GM12878 (cell line): ENCODE measurements around the gene OR2AP1. TPM values are rescaled to one million over a fixed set of nuclear protein-coding genes. Genes with fewer than 3 reads are reported as not detected.

Experiments
- ATAC-seq: fragments of 200-7000 bp; cut with Tn5 transposase; 3 replicates; pipeline ENCODE4 v1.9.1; 2020; ENCODE audit warnings: mild to moderate bottlenecking, moderate library complexity
- BruUV-seq: library from RNA; stranded (reverse); fragments of 400-500 nt; replicated peaks from 2 replicates; lab custom pipeline; 2021; lab: Mats Ljungman, UMichigan
- CTCF ChIA-PET: fragments of 300-600 bp; sonication (Branson Sonifier 250); formaldehyde crosslinking; extraction: SDS; loops from one replicate; lab custom pipeline; 2021; ENCODE audit warnings: inconsistent platforms; lab: Yijun Ruan, JAX
- POLR2A ChIA-PET: fragments of 350-600 bp; formaldehyde crosslinking; extraction: SDS; loops from one replicate; lab custom pipeline; 2021; ENCODE audit warnings: inconsistent platforms; lab: Charles Lee
- RAD21 ChIA-PET: fragments of 300-600 bp; sonication (Branson Sonifier 250); formaldehyde crosslinking; loops from one replicate; lab custom pipeline; 2023; ENCODE audit warnings: antibody characterized with exemption; ENCODE audit not compliant: unreplicated experiment; lab: Charles Lee
- SMC1A ChIA-PET: fragments of 300-600 bp; sonication (Branson Sonifier 250); formaldehyde crosslinking; loops from one replicate; lab custom pipeline; 2023; ENCODE audit not compliant: unreplicated experiment, uncharacterized antibody; lab: Charles Lee
- DNase-seq: peaks from one replicate; pipeline ENCODE4 v3.0.0-alpha.2; 2011; ENCODE audit warnings: low read depth, low spot score
- FAIRE-seq: peaks from 3 replicates; lab custom pipeline; 2011; peaks lifted over from hg19 to GRCh38; lab: Jason Lieb, UNC
- H2AFZ ChIP-seq: 2 replicates; pipeline ENCODE4 v1.6.0; 2011; ENCODE audit warnings: low read depth, low read length, control low read depth; ENCODE audit not compliant: control insufficient read depth
- H3K27ac ChIP-seq: 2 replicates; pipeline ENCODE4 v1.5.1; 2011; ENCODE audit warnings: control low read depth; ENCODE audit not compliant: control insufficient read depth, insufficient read depth
- H3K27me3 ChIP-seq, 2 experiments: replicated peaks in 1 of 2; 2 replicates each; pipeline versions ENCODE4 v1.6.0 to v1.6.1; 2011; ENCODE audit warnings: low read length in 1 of 2; ENCODE audit not compliant: control insufficient read depth in 2 of 2, insufficient read depth in 2 of 2
- H3K36me3 ChIP-seq, 2 experiments: 2 replicates each; pipeline ENCODE4 v1.5.1; 2011; ENCODE audit warnings: low read length in 1 of 2; ENCODE audit not compliant: control insufficient read depth in 2 of 2, insufficient read depth in 2 of 2
- H3K4me1 ChIP-seq: 2 replicates; pipeline ENCODE4 v1.6.1; 2011; ENCODE audit warnings: mild to moderate bottlenecking, low read length, moderate library complexity, mixed read lengths; ENCODE audit not compliant: control insufficient read depth, insufficient read depth
- H3K4me2 ChIP-seq: 2 replicates; pipeline ENCODE4 v1.6.0; 2011; ENCODE audit warnings: control low read depth; ENCODE audit not compliant: control insufficient read depth, insufficient read depth
- H3K4me3 ChIP-seq: fragments of 200-600 bp; sonication (generic); 2 replicates; pipeline ENCODE4 v1.5.1; 2016
- H3K79me2 ChIP-seq: 2 replicates; pipeline ENCODE4 v1.6.0; 2011; ENCODE audit warnings: low read length; ENCODE audit not compliant: control insufficient read depth, insufficient read depth
- H3K9ac ChIP-seq: 2 replicates; pipeline ENCODE4 v1.8.0; 2011; ENCODE audit warnings: low read length, control low read depth, mixed read lengths; ENCODE audit not compliant: control insufficient read depth, insufficient read depth
- H3K9me3 ChIP-seq: replicated peaks from 3 replicates; pipeline ENCODE4 v1.5.1; 2011; ENCODE audit warnings: mild to moderate bottlenecking, low read length; ENCODE audit not compliant: control insufficient read depth, insufficient read depth
- H4K20me1 ChIP-seq: 2 replicates; pipeline ENCODE4 v1.6.0; 2011; ENCODE audit not compliant: control insufficient read depth, insufficient read depth
- ATF7 ChIP-seq: fragments of 450-650 bp; IDR thresholded peaks from 2 replicates; pipeline ENCODE4 v1.6.1; 2016; ENCODE audit warnings: low read depth, mild to moderate bottlenecking
- EP300 ChIP-seq, 2 experiments: fragments of 150-350 bp in 1 of 2; IDR thresholded peaks; 2 replicates each; pipeline ENCODE4 v1.6.1; 2011 to 2012; ENCODE audit warnings: low read depth in 2 of 2, low read length in 2 of 2, borderline replicate concordance in 1 of 2, improper control_type of control experiment in 1 of 2, inconsistent platforms in 1 of 2; ENCODE audit not compliant: control insufficient read depth in 1 of 2
- HDAC2 ChIP-seq: fragments of 200-600 bp; sonication (generic); IDR thresholded peaks from 2 replicates; pipeline ENCODE4 v1.6.1; 2017
- PML ChIP-seq: IDR thresholded peaks from 2 replicates; pipeline ENCODE4 v1.6.1; 2012; ENCODE audit warnings: low read length, inconsistent platforms
- RBBP5 ChIP-seq: fragments of 200-600 bp; sonication (generic); conservative IDR thresholded peaks from 2 replicates; pipeline ENCODE4 v1.6.1; 2016
- RCOR1 ChIP-seq: conservative IDR thresholded peaks from 2 replicates; pipeline ENCODE4 v1.6.1; 2012; ENCODE audit warnings: low read depth, low read length, improper control_type of control experiment
- RELA ChIP-seq: fragments of 450-650 bp; IDR thresholded peaks from 2 replicates; pipeline ENCODE4 v1.8.0; 2014; ENCODE audit warnings: borderline replicate concordance; ENCODE audit not compliant: partially characterized antibody
- SIX5 ChIP-seq: IDR thresholded peaks from 2 replicates; pipeline ENCODE4 v1.6.1; 2011; ENCODE audit warnings: mild to moderate bottlenecking, low read depth, low read length, moderate library complexity; ENCODE audit not compliant: severe bottlenecking
- SMAD1 ChIP-seq: fragments of 450-650 bp; IDR thresholded peaks from 2 replicates; pipeline ENCODE4 v1.6.1; 2018; ENCODE audit warnings: mild to moderate bottlenecking, low read depth; ENCODE audit not compliant: partially characterized antibody
- SMAD5 ChIP-seq: IDR thresholded peaks from 2 replicates; pipeline ENCODE4 v1.6.1; 2016; ENCODE audit warnings: antibody characterized with exemption, low read depth
- STAT3 ChIP-seq: IDR thresholded peaks from 2 replicates; pipeline ENCODE4 v1.6.1; 2011; ENCODE audit warnings: low read depth, low read length, improper control_type of control experiment
- TARDBP ChIP-seq: IDR thresholded peaks from 2 replicates; pipeline ENCODE4 v1.6.1; 2016; ENCODE audit warnings: borderline replicate concordance
- TBL1XR1 ChIP-seq: IDR thresholded peaks from 2 replicates; pipeline ENCODE4 v1.6.1; 2012; ENCODE audit warnings: low read depth, low read length, improper control_type of control experiment
- ZNF24 ChIP-seq: fragments of 450-650 bp; IDR thresholded peaks from 2 replicates; pipeline ENCODE4 v1.6.1; 2017; ENCODE audit warnings: antibody characterized with exemption, mild to moderate bottlenecking
- ZNF274 ChIP-seq: IDR thresholded peaks from one replicate; pipeline ENCODE4 v1.8.0; 2011; ENCODE audit not compliant: insufficient read length, insufficient read depth
- ZSCAN29 ChIP-seq: fragments of 450-650 bp; IDR thresholded peaks from 2 replicates; pipeline ENCODE4 v1.6.1; 2017; ENCODE audit warnings: mild to moderate bottlenecking, moderate library complexity
- in situ Hi-C: fragments of 300-500 bp; cut with MboI; formaldehyde crosslinking; loops from 9 replicates; pipeline ENCODE4 v1.14.3; 2018; ENCODE audit warnings: mixed read lengths
- intact Hi-C: fragments of 100-400 bp; cut with micrococcal nuclease; formaldehyde crosslinking; loops from one replicate; pipeline ENCODE4 v1.14.2; 2022; ENCODE audit not compliant: unreplicated experiment
- polyA plus RNA-seq, 11 experiments: library from polyadenylated mRNA; depleted of rRNA in 4 of 11; unstranded in 6 of 11; stranded (reverse) in 5 of 11; fragments of >200 nt; fragmentation: Nextera tagmentation in 4 of 11; fragmentation: Illumina TruSeq in 1 of 11; extraction: Ambion mirVana in 4 of 11; extraction: Trizol in 1 of 11; gene quantifications; 1 replicate in 1 of 11; 2 replicates in 10 of 11; pipeline versions ENCODE4 v1.2.1 to v1.2.3, GENCODE V29; 2011 to 2016; ENCODE audit warnings: inconsistent platforms in 2 of 11, missing spikeins in 2 of 11, low read depth in 1 of 11
- total RNA-seq, 4 experiments: library from RNA; depleted of rRNA in 3 of 4; stranded (reverse); fragments of >200 nt in 3 of 4; fragmentation: Illumina TruSeq in 1 of 4; extraction: Trizol in 1 of 4; gene quantifications; 2 replicates each; pipeline versions ENCODE4 v1.2.1 to v1.2.3, GENCODE V29; 2013 to 2021
- TF ChIP-seq, protein P1 (sequence below): IDR thresholded peaks from 2 replicates; pipeline ENCODE4 v1.6.1; 2012; ENCODE audit warnings: low read depth, low read length, improper control_type of control experiment
- TF ChIP-seq, protein P2 (sequence below): fragments of 450-650 bp; IDR thresholded peaks from 2 replicates; pipeline ENCODE4 v1.6.1; 2017; ENCODE audit warnings: low read depth, mild to moderate bottlenecking, moderate library complexity
- TF ChIP-seq, protein P3 (sequence below): IDR thresholded peaks from 2 replicates; pipeline ENCODE4 v1.6.1; 2012; ENCODE audit warnings: improper control_type of control experiment, low read depth, low read length; ENCODE audit not compliant: insufficient replicate concordance

OR2AP1 gene
- total and polyA plus RNA-seq, 10 of the 15 experiments (the other 5 are each of a cell fraction or from before 2014, with no cell fraction given), result not detected

DNA sequence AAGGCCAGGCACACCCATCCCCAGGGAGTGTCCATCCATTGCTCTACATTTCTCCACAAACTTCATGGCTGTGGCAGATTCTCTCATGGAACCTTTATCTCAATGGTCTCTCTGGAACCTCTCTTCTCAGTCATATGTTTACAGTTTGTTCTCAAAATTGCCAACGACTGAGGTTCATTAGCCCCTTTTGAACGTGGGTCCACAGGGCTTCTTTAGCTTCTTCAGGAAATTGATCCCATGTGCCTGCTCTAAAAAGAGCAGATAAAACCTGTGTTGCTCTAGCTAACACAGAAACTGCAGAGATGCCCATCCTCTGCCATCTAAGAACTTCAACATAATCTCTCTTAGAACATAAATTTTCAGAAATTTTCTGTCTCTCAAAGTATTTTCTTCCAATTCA lies 23.0 kb upstream of the OR2AP1 start, which contains the start of gene OR6C4 (continued):
- TF ChIP-seq, protein P1, sequence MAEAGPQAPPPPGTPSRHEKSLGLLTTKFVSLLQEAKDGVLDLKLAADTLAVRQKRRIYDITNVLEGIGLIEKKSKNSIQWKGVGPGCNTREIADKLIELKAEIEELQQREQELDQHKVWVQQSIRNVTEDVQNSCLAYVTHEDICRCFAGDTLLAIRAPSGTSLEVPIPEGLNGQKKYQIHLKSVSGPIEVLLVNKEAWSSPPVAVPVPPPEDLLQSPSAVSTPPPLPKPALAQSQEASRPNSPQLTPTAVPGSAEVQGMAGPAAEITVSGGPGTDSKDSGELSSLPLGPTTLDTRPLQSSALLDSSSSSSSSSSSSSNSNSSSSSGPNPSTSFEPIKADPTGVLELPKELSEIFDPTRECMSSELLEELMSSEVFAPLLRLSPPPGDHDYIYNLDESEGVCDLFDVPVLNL, result no peak

DNA sequence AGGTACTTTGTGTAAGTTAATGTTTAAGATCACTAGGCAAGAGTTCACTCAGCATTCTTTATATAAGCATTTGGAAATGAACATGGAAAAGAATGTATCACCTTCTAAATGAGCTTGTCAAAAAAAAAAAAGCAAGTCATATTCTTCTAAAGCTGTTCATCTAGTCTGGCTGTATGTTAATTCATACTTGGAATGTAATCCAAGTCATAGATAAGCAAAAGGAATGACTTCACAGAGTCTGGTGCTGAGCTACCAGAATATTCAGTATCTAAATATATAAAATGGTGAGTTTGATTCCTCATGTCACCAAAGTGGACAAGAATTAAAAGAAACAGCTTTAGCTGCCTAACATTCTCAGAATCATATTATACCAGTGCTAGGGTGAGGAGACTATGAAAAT lies 18.0 kb upstream of the OR2AP1 start:
- Histone ChIP-seq H4K20me1 (no peaks in the 10 kb centered on the region), H3K27me3 (no peaks in the 10 kb centered on the region)
- RAD21 ChIA-PET, result no interaction called here
- CTCF ChIA-PET, result no interaction called here
- no peak for TF ChIP-seq RCOR1
- TF ChIP-seq STAT3, result no peak
- no peak for TF ChIP-seq HDAC2
- TF ChIP-seq SMAD5, result no peak
- no peak for TF ChIP-seq RELA
- no peak for TF ChIP-seq PML
- TF ChIP-seq EP300 (IDR thresholded peaks at IDR 0.05; ENCODE audit: borderline replicate concordance in 1 of 2, control insufficient read depth in 1 of 2, low read depth in 2 of 2, low read length in 2 of 2), result no peak
- no peak for TF ChIP-seq ATF7
- TF ChIP-seq ZNF24, result no peak
- TF ChIP-seq, protein P2, sequence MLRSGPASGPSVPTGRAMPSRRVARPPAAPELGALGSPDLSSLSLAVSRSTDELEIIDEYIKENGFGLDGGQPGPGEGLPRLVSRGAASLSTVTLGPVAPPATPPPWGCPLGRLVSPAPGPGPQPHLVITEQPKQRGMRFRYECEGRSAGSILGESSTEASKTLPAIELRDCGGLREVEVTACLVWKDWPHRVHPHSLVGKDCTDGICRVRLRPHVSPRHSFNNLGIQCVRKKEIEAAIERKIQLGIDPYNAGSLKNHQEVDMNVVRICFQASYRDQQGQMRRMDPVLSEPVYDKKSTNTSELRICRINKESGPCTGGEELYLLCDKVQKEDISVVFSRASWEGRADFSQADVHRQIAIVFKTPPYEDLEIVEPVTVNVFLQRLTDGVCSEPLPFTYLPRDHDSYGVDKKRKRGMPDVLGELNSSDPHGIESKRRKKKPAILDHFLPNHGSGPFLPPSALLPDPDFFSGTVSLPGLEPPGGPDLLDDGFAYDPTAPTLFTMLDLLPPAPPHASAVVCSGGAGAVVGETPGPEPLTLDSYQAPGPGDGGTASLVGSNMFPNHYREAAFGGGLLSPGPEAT, result no peak
- TF ChIP-seq RBBP5, result no peak
- no peak for TF ChIP-seq SIX5
- no peak for TF ChIP-seq ZSCAN29
- TF ChIP-seq TARDBP, result no peak
- no peak for TF ChIP-seq TBL1XR1
- TF ChIP-seq SMAD1, result no peak
- TF ChIP-seq ZNF274, result no peak
- TF ChIP-seq, protein P3, sequence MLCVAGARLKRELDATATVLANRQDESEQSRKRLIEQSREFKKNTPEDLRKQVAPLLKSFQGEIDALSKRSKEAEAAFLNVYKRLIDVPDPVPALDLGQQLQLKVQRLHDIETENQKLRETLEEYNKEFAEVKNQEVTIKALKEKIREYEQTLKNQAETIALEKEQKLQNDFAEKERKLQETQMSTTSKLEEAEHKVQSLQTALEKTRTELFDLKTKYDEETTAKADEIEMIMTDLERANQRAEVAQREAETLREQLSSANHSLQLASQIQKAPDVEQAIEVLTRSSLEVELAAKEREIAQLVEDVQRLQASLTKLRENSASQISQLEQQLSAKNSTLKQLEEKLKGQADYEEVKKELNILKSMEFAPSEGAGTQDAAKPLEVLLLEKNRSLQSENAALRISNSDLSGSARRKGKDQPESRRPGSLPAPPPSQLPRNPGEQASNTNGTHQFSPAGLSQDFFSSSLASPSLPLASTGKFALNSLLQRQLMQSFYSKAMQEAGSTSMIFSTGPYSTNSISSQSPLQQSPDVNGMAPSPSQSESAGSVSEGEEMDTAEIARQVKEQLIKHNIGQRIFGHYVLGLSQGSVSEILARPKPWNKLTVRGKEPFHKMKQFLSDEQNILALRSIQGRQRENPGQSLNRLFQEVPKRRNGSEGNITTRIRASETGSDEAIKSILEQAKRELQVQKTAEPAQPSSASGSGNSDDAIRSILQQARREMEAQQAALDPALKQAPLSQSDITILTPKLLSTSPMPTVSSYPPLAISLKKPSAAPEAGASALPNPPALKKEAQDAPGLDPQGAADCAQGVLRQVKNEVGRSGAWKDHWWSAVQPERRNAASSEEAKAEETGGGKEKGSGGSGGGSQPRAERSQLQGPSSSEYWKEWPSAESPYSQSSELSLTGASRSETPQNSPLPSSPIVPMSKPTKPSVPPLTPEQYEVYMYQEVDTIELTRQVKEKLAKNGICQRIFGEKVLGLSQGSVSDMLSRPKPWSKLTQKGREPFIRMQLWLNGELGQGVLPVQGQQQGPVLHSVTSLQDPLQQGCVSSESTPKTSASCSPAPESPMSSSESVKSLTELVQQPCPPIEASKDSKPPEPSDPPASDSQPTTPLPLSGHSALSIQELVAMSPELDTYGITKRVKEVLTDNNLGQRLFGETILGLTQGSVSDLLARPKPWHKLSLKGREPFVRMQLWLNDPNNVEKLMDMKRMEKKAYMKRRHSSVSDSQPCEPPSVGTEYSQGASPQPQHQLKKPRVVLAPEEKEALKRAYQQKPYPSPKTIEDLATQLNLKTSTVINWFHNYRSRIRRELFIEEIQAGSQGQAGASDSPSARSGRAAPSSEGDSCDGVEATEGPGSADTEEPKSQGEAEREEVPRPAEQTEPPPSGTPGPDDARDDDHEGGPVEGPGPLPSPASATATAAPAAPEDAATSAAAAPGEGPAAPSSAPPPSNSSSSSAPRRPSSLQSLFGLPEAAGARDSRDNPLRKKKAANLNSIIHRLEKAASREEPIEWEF, result no peak
- TF ChIP-seq, all 136 proteins: peak for 0
- Histone ChIP-seq H3K4me3 (no peak overlapping the region), H2AFZ (no peak overlapping the region), H3K79me2 (no peaks in the 10 kb centered on the region), H3K9me3 (no peaks in the 10 kb centered on the region; the same call in 2 of the 3 replicates), H3K9ac (no peak overlapping the region), H3K4me1 (no peaks in the 10 kb centered on the region), H3K36me3 (no peaks in the 10 kb centered on the region), H3K4me2 (no peak overlapping the region), H3K27ac (no peak overlapping the region)
- POLR2A ChIA-PET, result no interaction called here
- SMC1A ChIA-PET, result no interaction called here
- FAIRE-seq, result no peak
- no TSS peak for BruUV-seq
- in situ Hi-C loops, result no loop called here
- intact Hi-C loops, result no loop called here
- no peak for ATAC-seq
- no peak for DNase-seq
